ENCODE measurements around the gene GEMIN4.

Gene GEMIN4

GRCh38 chr17:697682-698081, 54.4 kb downstream of the GEMIN4 start:
- no peak for DNase-seq

GRCh38 chr17:696369-696768, 55.7 kb downstream of the GEMIN4 start:
- DNase-seq: no peak

All from fibroblast of upper back skin (primary cell).